Large intestine (tissue), 3 donors: Measurements from ENCODE around the gene EFCAB5. TPM values are rescaled to one million over a fixed set of nuclear protein-coding genes. Genes with fewer than 3 reads are reported as not detected.

Source experiments
- DNase-seq, 2 donors: peaks; one replicate each; pipeline versions ENCODE4 v3.0.0 to v3.0.0-alpha.2; 2013
- H3K27ac ChIP-seq: one replicate; pipeline ENCODE4 v1.5.1; 2013; ENCODE audit warnings: low read length
- H3K27me3 ChIP-seq: 2 replicates; pipeline ENCODE4 v1.6.1; 2013; ENCODE audit warnings: low read length; ENCODE audit not compliant: control insufficient read depth, insufficient read depth
- H3K36me3 ChIP-seq: 2 replicates; pipeline ENCODE4 v1.6.1; 2013; ENCODE audit warnings: low read length; ENCODE audit not compliant: control insufficient read depth, insufficient read depth
- H3K4me1 ChIP-seq: one replicate; pipeline ENCODE4 v1.6.1; 2013; ENCODE audit warnings: low read length; ENCODE audit not compliant: control insufficient read depth, insufficient read depth
- H3K4me3 ChIP-seq: one replicate; pipeline ENCODE4 v1.5.1; 2013; ENCODE audit warnings: low read length
- H3K9me3 ChIP-seq: one replicate; pipeline ENCODE4 v1.6.1; 2013; ENCODE audit warnings: mild to moderate bottlenecking, low read depth, low read length, moderate library complexity; ENCODE audit not compliant: control insufficient read depth
- WGBS: methylation state at CpG from one replicate; pipeline ENCODE4 v1.1.5; 2013; ENCODE audit warnings: low lambda C conversion rate; ENCODE audit not compliant: insufficient coverage; 5-methylcytosine and 5-hydroxymethylcytosine counted together
- polyA plus RNA-seq: library from polyadenylated mRNA; unstranded; fragments of 120-200 nt; gene quantifications from one replicate; pipeline ENCODE4 v1.2.1, GENCODE V29; 2013

The EFCAB5 gene
- polyA plus RNA-seq, 1 donor, result 1.5 TPM

DNA sequence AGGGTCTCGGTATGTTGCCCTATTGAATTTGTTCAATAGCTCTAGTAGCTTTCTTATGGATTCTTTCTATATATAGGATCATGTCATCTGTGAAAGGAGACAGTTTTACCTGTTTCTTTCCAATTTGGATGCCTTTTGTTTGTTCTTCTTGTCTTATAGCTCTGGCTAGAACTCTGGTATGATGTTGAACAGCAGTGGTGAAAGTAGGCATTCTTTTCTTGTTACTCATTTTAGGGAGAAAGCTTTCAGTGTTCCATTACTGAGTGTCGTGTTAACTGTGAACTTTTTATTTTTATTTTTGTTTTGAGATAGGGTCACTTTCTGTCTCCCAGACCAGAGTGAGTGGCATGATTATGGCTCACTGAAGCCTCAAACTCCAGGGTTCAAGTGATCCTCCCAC, 21.2 kb downstream of the EFCAB5 start:
- no peaks in the 10 kb centered on the region for H3K36me3 ChIP-seq
- no peak overlapping the region for H3K27ac ChIP-seq
- no peaks in the 10 kb centered on the region for H3K9me3 ChIP-seq
- no CpG with 5 or more reads among the region's 2 CpGs for WGBS
- H3K4me1 ChIP-seq, result no peaks in the 10 kb centered on the region
- no peak for DNase-seq
- H3K27me3 ChIP-seq, result no peaks in the 10 kb centered on the region
- H3K4me3 ChIP-seq, result no peak overlapping the region

DNA sequence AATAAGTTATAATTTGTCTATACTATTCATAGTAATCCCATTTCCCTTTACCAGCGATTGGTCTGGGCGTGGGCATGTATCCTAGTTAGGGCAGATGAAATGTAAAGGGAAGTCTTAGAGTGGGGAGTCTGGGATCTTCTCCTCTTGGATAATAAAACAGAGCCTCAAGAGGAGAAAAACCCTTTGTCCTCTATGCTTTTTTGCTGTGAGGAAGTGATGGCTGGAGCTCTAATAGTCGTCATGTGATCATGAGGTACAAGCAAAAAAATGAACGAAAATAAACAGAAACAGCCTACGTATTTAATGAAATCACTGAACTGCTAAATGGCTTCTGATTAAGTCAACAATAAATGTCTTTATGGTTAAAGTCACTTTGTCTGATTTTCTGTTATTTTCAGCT, 26.8 kb downstream of the EFCAB5 start:
- no peaks in the 10 kb centered on the region for H3K27me3 ChIP-seq
- H3K36me3 ChIP-seq, result no peaks in the 10 kb centered on the region
- no peak overlapping the region for H3K27ac ChIP-seq
- no peak overlapping the region for H3K4me3 ChIP-seq
- no peaks in the 10 kb centered on the region for H3K4me1 ChIP-seq
- WGBS, result 73% methylated on average over 3 of the region's 5 CpGs
- H3K9me3 ChIP-seq, result peaks cover 5% of the 10 kb centered on the region
- no peak for DNase-seq

DNA sequence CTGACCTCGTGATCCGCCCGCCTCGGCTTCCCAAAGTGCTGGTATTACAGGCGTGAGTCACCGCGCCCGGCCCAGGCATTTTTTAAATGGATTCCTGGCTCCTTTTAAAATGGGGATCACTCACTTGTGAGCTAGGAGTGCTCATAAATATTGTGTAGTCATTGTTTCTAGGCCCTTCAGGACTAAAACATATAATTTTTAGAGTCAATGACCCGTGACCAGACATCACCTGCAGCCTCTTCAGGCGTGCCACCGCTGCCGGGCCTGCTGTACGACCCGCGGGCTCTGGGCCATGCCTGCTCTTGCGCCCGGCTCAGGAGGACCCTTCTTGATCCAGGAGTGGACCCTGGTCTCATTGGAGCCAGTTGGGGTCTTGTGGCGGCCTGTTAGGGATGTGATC, 30.8 kb downstream of the EFCAB5 start:
- Histone ChIP-seq H3K36me3 (no peaks in the 10 kb centered on the region), H3K4me1 (no peaks in the 10 kb centered on the region), H3K27me3 (no peaks in the 10 kb centered on the region), H3K9me3 (peaks cover 5% of the 10 kb centered on the region), H3K27ac (no peak overlapping the region), H3K4me3 (no peak overlapping the region)
- WGBS, result no CpG with 5 or more reads among the region's 18 CpGs
- DNase-seq, result no peak

DNA sequence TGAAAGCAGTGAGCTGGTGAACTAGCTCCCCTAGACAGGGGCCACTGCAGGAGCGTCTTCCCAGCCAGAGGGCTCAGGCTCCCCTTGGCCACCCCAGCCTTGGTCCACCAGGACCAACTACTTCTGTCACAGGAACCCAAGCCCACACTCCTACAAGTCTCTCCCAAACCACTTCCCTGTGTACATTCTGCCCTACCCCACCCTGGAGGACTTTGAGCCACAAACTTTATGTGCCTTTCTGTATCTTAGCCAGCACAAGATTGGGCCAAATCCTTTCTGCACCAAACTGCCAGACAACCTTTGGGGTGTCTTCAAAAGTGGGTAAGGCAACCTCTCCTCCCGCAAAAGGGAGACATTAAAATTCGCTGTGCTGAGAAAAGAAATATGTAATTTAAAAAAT, 31.6 kb downstream of the EFCAB5 start:
- Histone ChIP-seq H3K27me3 (no peaks in the 10 kb centered on the region), H3K4me1 (no peaks in the 10 kb centered on the region), H3K9me3 (peaks cover 5% of the 10 kb centered on the region), H3K4me3 (no peak overlapping the region), H3K36me3 (no peaks in the 10 kb centered on the region), H3K27ac (no peak overlapping the region)
- no CpG with 5 or more reads among the region's 3 CpGs for WGBS
- DNase-seq, result peak; percentile 12 to 53

DNA sequence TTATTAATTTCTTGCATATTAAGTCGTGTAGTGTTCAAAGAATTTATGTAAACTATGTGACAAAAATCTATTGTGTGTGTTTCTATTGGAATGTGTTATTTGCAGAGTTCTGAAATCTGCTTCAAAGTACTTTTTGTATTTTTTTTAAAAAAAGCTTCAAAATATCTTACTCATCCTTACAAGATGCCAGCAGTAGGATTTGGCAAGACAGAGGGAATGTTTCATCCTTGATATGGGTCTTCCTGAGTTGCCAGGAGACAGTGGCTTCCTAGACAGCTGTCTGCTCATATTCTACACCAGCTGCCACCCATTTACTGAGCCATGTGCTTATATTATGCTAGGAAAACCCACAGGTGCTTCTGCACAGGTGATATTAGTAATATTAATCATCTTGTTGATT, 36.4 kb downstream of the EFCAB5 start:
- Histone ChIP-seq H3K4me1 (no peaks in the 10 kb centered on the region), H3K36me3 (no peaks in the 10 kb centered on the region), H3K9me3 (no peaks in the 10 kb centered on the region), H3K4me3 (no peak overlapping the region), H3K27me3 (no peaks in the 10 kb centered on the region), H3K27ac (no peak overlapping the region)
- no peak for DNase-seq
- WGBS, result no CpG with 5 or more reads among the region's 1 CpG

DNA sequence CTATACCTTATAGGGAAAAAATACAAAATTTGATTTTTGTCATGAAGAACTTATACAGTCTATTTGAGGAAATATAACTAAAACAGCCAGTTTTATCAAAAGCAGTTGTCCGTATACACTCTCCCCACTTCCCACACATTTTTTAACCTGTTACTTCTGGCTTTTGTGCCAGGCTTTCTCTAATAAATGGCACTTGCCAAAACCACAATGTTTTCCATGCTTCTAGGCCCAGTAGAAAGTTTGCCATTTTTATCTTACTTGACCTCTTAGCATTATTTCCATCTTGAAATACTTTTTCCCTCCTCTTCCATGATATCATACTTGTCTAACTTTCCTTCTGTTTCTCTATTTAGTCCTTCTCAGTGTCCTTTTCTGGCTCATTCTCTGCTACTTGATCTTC, 38.8 kb downstream of the EFCAB5 start:
- no peak overlapping the region for H3K27ac ChIP-seq
- no peaks in the 10 kb centered on the region for H3K4me1 ChIP-seq
- H3K36me3 ChIP-seq, result no peaks in the 10 kb centered on the region
- DNase-seq, result no peak
- no peaks in the 10 kb centered on the region for H3K9me3 ChIP-seq
- no CpG with 5 or more reads among the region's 1 CpG for WGBS
- no peaks in the 10 kb centered on the region for H3K27me3 ChIP-seq
- no peak overlapping the region for H3K4me3 ChIP-seq

DNA sequence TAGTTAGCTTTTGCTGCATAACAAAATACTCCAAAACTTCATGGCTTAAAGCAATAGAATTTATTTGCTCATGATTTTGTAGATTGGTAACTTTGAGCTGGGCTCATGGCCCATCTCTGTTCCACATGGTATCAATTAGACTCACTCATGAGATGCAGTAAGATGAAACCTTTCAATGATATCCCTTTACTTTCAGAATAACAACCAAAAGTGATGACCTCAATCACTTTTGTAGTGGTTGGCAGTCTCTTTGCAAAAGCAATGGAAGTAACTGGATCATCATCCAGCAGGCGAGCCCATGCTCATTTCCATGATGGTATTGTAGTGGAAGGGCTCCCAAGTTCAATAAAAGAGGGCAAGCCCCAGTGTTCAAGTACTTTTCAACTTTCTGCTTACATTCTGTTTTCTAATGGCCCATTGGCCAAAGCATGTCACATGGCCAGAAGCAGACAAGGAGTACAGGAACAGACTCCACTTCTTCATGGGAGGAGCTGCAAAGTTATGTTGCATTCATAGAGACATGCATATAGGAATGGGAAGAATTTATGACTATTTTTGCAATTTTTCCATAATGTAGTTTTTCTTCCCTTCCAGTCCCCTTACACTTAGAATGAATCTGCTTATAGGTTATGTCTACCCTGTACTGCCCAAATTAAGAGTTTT, 41.7 kb downstream of the EFCAB5 start:
- no peak overlapping the region for H3K27ac ChIP-seq
- H3K9me3 ChIP-seq, result no peaks in the 10 kb centered on the region
- WGBS, result no CpG with 5 or more reads among the region's 1 CpG
- no peaks in the 10 kb centered on the region for H3K27me3 ChIP-seq
- H3K4me1 ChIP-seq, result no peaks in the 10 kb centered on the region
- DNase-seq, result no peak
- no peak overlapping the region for H3K4me3 ChIP-seq
- no peaks in the 10 kb centered on the region for H3K36me3 ChIP-seq

DNA sequence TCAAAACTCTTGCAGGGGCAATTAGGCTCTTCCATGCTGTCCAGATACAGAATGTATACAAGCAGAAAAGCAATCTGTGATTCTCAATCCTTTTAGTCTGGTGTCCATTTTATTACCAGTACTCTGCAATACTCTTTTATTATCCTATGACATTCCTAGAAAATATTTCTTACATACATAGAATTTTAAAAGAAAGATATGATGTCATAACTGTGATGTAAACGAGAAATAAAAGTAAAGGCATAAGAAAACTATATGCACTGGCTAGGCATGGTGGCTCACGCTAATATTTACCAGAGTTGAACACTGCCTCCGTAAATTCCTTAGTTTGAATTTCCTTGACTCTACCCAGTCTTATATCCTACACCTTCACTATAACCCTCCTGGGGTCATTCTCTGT, 55.0 kb downstream of the EFCAB5 start:
- no peak for DNase-seq
- WGBS, result 96% methylated on average over 3 of the region's 3 CpGs

DNA sequence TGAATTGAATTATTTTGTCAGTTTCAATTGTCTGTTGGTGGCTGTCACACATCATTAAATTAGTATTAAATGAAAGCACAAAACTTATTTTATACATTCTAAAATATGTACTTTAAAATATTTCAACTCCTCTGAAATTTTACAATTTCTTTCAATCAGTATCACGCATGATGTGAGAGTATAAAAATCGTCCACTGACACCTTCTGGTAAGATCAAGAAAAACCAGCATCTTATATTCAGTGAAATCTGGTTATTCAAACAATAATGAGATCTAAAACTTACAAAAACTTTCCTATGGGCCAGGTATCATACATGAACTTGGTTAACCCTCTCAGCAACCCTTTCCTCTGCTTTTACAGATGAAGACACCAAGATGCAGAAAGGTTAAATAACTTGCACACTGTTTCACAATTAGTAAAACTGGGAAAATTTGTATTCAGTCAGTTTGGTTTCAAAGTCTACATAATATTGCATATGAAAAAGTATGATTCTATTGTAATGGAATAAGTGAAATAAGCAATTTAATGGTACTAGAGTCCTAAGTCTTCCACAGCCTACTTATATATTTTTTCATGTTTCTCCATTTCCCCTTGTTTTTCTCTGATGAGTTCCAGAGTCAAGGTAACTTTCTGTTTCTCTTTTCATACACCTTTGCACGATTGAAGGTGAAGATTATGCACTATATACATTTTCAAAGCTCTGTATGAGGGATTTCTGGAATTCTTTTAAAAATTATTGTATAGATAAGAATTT, 58.7 kb downstream of the EFCAB5 start:
- DNase-seq, result peak in 1 of 2 donors; percentile 15

More for the DNA sequence above, 55.0 kb downstream of the EFCAB5 start:
- Histone ChIP-seq H3K27ac (no peak overlapping the region), H3K4me1 (no peaks in the 10 kb centered on the region), H3K4me3 (no peak overlapping the region), H3K36me3 (no peaks in the 10 kb centered on the region), H3K9me3 (peaks cover 7% of the 10 kb centered on the region), H3K27me3 (no peaks in the 10 kb centered on the region)

DNA sequence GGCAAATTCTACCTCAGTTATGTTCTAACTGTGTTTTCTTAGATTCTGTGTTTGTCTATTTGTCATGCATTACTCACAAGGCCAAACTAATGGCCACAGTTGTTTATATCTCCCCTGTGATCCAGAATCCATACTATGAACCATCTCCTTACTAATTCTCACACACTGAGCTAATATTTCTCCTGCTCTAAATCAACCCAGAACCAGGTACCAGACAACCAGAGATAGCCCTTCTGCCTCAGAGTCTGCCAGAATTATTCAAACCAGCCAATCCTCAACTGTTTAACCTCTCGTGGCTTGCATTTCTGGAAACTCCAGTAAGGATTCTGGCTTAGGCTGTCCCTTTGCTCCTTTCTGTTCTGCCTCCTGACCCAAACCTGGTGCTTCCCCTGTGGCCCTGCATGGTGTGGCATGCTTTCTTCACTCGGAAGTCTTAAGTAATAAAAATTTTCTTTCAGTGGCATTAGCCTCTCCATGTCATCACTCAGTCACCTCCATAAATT, 59.4 kb downstream of the EFCAB5 start:
- no peaks in the 10 kb centered on the region for H3K27me3 ChIP-seq
- H3K4me1 ChIP-seq, result peaks cover 4% of the 10 kb centered on the region
- no peaks in the 10 kb centered on the region for H3K36me3 ChIP-seq
- WGBS, result 78% methylated on average over 1 of the region's 2 CpGs
- peak in 1 of 2 donors; percentile 3 for DNase-seq
- no peaks in the 10 kb centered on the region for H3K9me3 ChIP-seq
- H3K4me3 ChIP-seq, result no peak overlapping the region
- no peak overlapping the region for H3K27ac ChIP-seq

More for the DNA sequence above, 58.7 kb downstream of the EFCAB5 start:
- Histone ChIP-seq H3K9me3 (no peaks in the 10 kb centered on the region), H3K27me3 (no peaks in the 10 kb centered on the region), H3K36me3 (no peaks in the 10 kb centered on the region), H3K4me1 (no peaks in the 10 kb centered on the region), H3K4me3 (no peak overlapping the region), H3K27ac (no peak overlapping the region)
- WGBS, result 50% methylated on average over 1 of the region's 3 CpGs
